DOHH2 (cell line): ENCODE results near the gene FRY.

Experiments used
- H3F3A ChIP-seq: fragments of 200-600 bp; sonication (generic), shearing (Covaris generic); 2 replicates; pipeline ENCODE4 v1.6.0; 2016; ENCODE audit warnings: antibody characterized with exemption, mild to moderate bottlenecking; ENCODE audit not compliant: control insufficient read depth, insufficient read depth
- H3K27ac ChIP-seq: fragments of 200-600 bp; sonication (generic); 2 replicates; pipeline ENCODE4 v1.5.1; 2014; ENCODE audit warnings: low read depth, mild to moderate bottlenecking, low read length, moderate library complexity
- H3K27me3 ChIP-seq: fragments of 200-600 bp; sonication (generic); 2 replicates; pipeline ENCODE4 v1.6.1; 2014; ENCODE audit warnings: mild to moderate bottlenecking, low read length, mixed read lengths; ENCODE audit not compliant: control insufficient read depth
- H3K36me3 ChIP-seq: fragments of 200-600 bp; sonication (generic); 2 replicates; pipeline ENCODE4 v1.6.1; 2014; ENCODE audit warnings: mild to moderate bottlenecking, low read length, moderate library complexity, mixed read lengths; ENCODE audit not compliant: control insufficient read depth
- H3K4me1 ChIP-seq: fragments of 200-600 bp; sonication (generic); 2 replicates; pipeline ENCODE4 v1.6.1; 2014; ENCODE audit warnings: mild to moderate bottlenecking, low read length, mixed read lengths; ENCODE audit not compliant: control insufficient read depth
- H3K4me2 ChIP-seq: fragments of 200-600 bp; sonication (generic); 2 replicates; pipeline ENCODE4 v1.6.0; 2014; ENCODE audit warnings: mild to moderate bottlenecking, low read length, moderate library complexity
- H3K4me3 ChIP-seq: fragments of 200-600 bp; sonication (generic); 2 replicates; pipeline ENCODE4 v1.5.1; 2014; ENCODE audit warnings: mild to moderate bottlenecking, low read length, mixed read lengths
- H3K79me2 ChIP-seq: fragments of 200-600 bp; sonication (generic); 2 replicates; pipeline ENCODE4 v1.6.1; 2014; ENCODE audit warnings: mild to moderate bottlenecking, low read length, mixed read lengths; ENCODE audit not compliant: control insufficient read depth
- H3K9me2 ChIP-seq: fragments of 200-600 bp; sonication (generic); replicated peaks from 2 replicates; pipeline ENCODE4 v1.6.1; 2014; ENCODE audit warnings: mild to moderate bottlenecking, low read length, mixed read lengths; ENCODE audit not compliant: control insufficient read depth
- H3K9me3 ChIP-seq: fragments of 200-600 bp; sonication (generic); 2 replicates; pipeline ENCODE4 v1.6.1; 2014; ENCODE audit warnings: antibody characterized with exemption, low read length, mixed read lengths; ENCODE audit not compliant: control insufficient read depth, insufficient read depth
- H4K20me1 ChIP-seq: fragments of 200-600 bp; sonication (generic); 2 replicates; pipeline ENCODE4 v1.6.0; 2014; ENCODE audit warnings: low read depth, mild to moderate bottlenecking, antibody characterized with exemption, low read length, moderate library complexity; ENCODE audit not compliant: control insufficient read depth, insufficient read depth
- CTCF ChIP-seq: fragments of 200-600 bp; sonication (generic); IDR thresholded peaks from one replicate; pipeline ENCODE4 v1.5.1; 2014; ENCODE audit warnings: antibody characterized with exemption, mild to moderate bottlenecking, low read depth, low read length; ENCODE audit not compliant: poor library complexity, severe bottlenecking
- EZH2phosphoT487 ChIP-seq: fragments of 200-600 bp; sonication (generic); IDR thresholded peaks from 2 replicates; pipeline ENCODE4 v1.6.1; 2017; ENCODE audit warnings: borderline replicate concordance, mild to moderate bottlenecking, antibody characterized with exemption, low read length, moderate library complexity, mixed read lengths

FRY gene

GRCh38 chr13:32021785-32022184, 9.8 kb upstream of the FRY start:
- H3K9me3 ChIP-seq: no peaks in the 10 kb centered on the region
- H3K4me2 ChIP-seq: no peak overlapping the region
- H3K4me1 ChIP-seq: peaks cover 8% of the 10 kb centered on the region
- TF ChIP-seq CTCF: no peak
- TF ChIP-seq EZH2phosphoT487: no peak
- H3F3A ChIP-seq: 0 out of 2 replicates have a peak, but pooled peaks cover 7% of the 10 kb centered on the region
- H4K20me1 ChIP-seq: no peaks in the 10 kb centered on the region
- no peak overlapping the region for H3K4me3 ChIP-seq
- peaks cover 4% of the 10 kb centered on the region; the same call in 1 of the 2 replicates for H3K36me3 ChIP-seq
- H3K27me3 ChIP-seq: no peaks in the 10 kb centered on the region
- H3K9me2 ChIP-seq: no peaks in the 10 kb centered on the region
- H3K79me2 ChIP-seq: no peaks in the 10 kb centered on the region
- H3K27ac ChIP-seq: no peak overlapping the region

GRCh38 chr13:32022311-32022710, 9.3 kb upstream of the FRY start:
- no peaks in the 10 kb centered on the region for H3K79me2 ChIP-seq
- H3K27me3 ChIP-seq: no peaks in the 10 kb centered on the region
- H3K36me3 ChIP-seq: peaks cover 4% of the 10 kb centered on the region; the same call in 1 of the 2 replicates
- peaks cover 8% of the 10 kb centered on the region for H3K4me1 ChIP-seq
- no peak for TF ChIP-seq CTCF
- no peak for TF ChIP-seq EZH2phosphoT487
- 0 out of 2 replicates have a peak, but pooled peaks cover 7% of the 10 kb centered on the region for H3F3A ChIP-seq
- no peaks in the 10 kb centered on the region for H3K9me2 ChIP-seq
- H3K27ac ChIP-seq: no peak overlapping the region
- no peaks in the 10 kb centered on the region for H4K20me1 ChIP-seq
- H3K4me3 ChIP-seq: no peak overlapping the region
- no peaks in the 10 kb centered on the region for H3K9me3 ChIP-seq
- H3K4me2 ChIP-seq: no peak overlapping the region

GRCh38 chr13:32023096-32023495, 8.5 kb upstream of the FRY start:
- peaks cover 8% of the 10 kb centered on the region for H3K4me1 ChIP-seq
- no peak overlapping the region for H3K27ac ChIP-seq

More at GRCh38 chr13:32023096-32023495, 8.5 kb upstream of the FRY start:
- Histone ChIP-seq H4K20me1 (no peaks in the 10 kb centered on the region), H3K27me3 (no peaks in the 10 kb centered on the region), H3K36me3 (peaks cover 4% of the 10 kb centered on the region; the same call in 1 of the 2 replicates), H3K79me2 (no peaks in the 10 kb centered on the region), H3K4me2 (no peak overlapping the region), H3K9me3 (no peaks in the 10 kb centered on the region), H3K9me2 (no peaks in the 10 kb centered on the region), H3F3A (0 out of 2 replicates have a peak, but pooled peaks cover 7% of the 10 kb centered on the region), H3K4me3 (no peak overlapping the region)
- TF ChIP-seq EZH2phosphoT487 (no peak), CTCF (no peak)
